ES-I3 (cell line): Measurements from ENCODE around the gene MGST2.
"Not testable (repeated sequence)": the region's sequence is repeated elsewhere in the genome, so short reads cannot be mapped to it uniquely, and the experiment has no call there.

Experiments
- H3K36me3 ChIP-seq: 2 replicates; pipeline ENCODE4 v1.6.1; 2013; ENCODE audit warnings: mild to moderate bottlenecking, low read length, control low read depth, moderate library complexity; ENCODE audit not compliant: insufficient read depth
- H3K4me1 ChIP-seq: 2 replicates; pipeline ENCODE4 v1.6.1; 2013; ENCODE audit warnings: mild to moderate bottlenecking, control low read depth, low read length; ENCODE audit not compliant: insufficient read depth
- H3K9ac ChIP-seq: 2 replicates; pipeline ENCODE4 v1.6.1; 2013; ENCODE audit warnings: low read depth, mild to moderate bottlenecking, low read length, moderate library complexity
- H3K9me3 ChIP-seq: 2 replicates; pipeline ENCODE4 v1.6.1; 2013; ENCODE audit warnings: mild to moderate bottlenecking, low read length, moderate library complexity; ENCODE audit not compliant: control insufficient read depth, insufficient read depth

MGST2 gene

GRCh38 chr4:139665690-139666529 is at the start of gene MGST2:
Gene MGST2, plus strand, starts transcription at chr4:139665819. Its CDS starts 201 bp downstream, at chr4:139666020.
- H3K9me3 ChIP-seq, result no peaks in the 10 kb centered on the region; the same call in 1 of the 2 replicates
- H3K36me3 ChIP-seq, result no peaks in the 10 kb centered on the region
- H3K9ac ChIP-seq, result peak within 1 kb of the TSS; percentile 74

GRCh38 chr4:139617702-139618490 is 47.7 kb upstream of the MGST2 start:
- H3K4me1 ChIP-seq, result no peaks in the 10 kb centered on the region; the same call in 1 of the 2 replicates
- no peak overlapping the region for H3K9ac ChIP-seq
- no peaks in the 10 kb centered on the region for H3K36me3 ChIP-seq
- no peaks in the 10 kb centered on the region for H3K9me3 ChIP-seq

More at GRCh38 chr4:139665690-139666529, at the start of gene MGST2:
- H3K4me1 ChIP-seq, result peaks cover 9% of the 10 kb centered on the region

GRCh38 chr4:139619644-139620043 is 46.0 kb upstream of the MGST2 start:
- H3K9me3 ChIP-seq, result no peaks in the 10 kb centered on the region
- H3K4me1 ChIP-seq, result peaks cover 5% of the 10 kb centered on the region
- no peak overlapping the region for H3K9ac ChIP-seq
- H3K36me3 ChIP-seq, result no peaks in the 10 kb centered on the region

- Histone ChIP-seq H3K36me3 (no peaks in the 10 kb centered on the region), H3K4me1 (peaks cover 20% of the 10 kb centered on the region), H3K9me3 (no peaks in the 10 kb centered on the region), H3K9ac (no peak overlapping the region)
Observed at GRCh38 chr4:139622901-139623381, 42.7 kb upstream of the MGST2 start.

- H3K9me3 ChIP-seq, result no peaks in the 10 kb centered on the region
- H3K9ac ChIP-seq, result no peak overlapping the region
- no peaks in the 10 kb centered on the region for H3K36me3 ChIP-seq
- peaks cover 28% of the 10 kb centered on the region for H3K4me1 ChIP-seq
Observed at GRCh38 chr4:139624441-139625092, 41.1 kb upstream of the MGST2 start.

GRCh38 chr4:139625093-139625455 is 40.5 kb upstream of the MGST2 start:
- Histone ChIP-seq H3K36me3 (no peaks in the 10 kb centered on the region), H3K9me3 (no peaks in the 10 kb centered on the region), H3K9ac (no peak overlapping the region), H3K4me1 (peaks cover 28% of the 10 kb centered on the region)

GRCh38 chr4:139625482-139625881 is 40.1 kb upstream of the MGST2 start:
- no peak overlapping the region for H3K9ac ChIP-seq
- no peaks in the 10 kb centered on the region for H3K36me3 ChIP-seq
- peaks cover 28% of the 10 kb centered on the region for H3K4me1 ChIP-seq
- no peaks in the 10 kb centered on the region for H3K9me3 ChIP-seq

GRCh38 chr4:139628184-139629012 is 37.2 kb upstream of the MGST2 start:
- H3K4me1 ChIP-seq, result peaks cover 28% of the 10 kb centered on the region
- no peaks in the 10 kb centered on the region for H3K9me3 ChIP-seq
- H3K36me3 ChIP-seq, result no peaks in the 10 kb centered on the region
- peak overlapping the region; percentile 33; the same call in 1 of the 2 replicates for H3K9ac ChIP-seq

GRCh38 chr4:139629436-139630125 is 36.0 kb upstream of the MGST2 start:
- H3K9me3 ChIP-seq, result no peaks in the 10 kb centered on the region
- H3K36me3 ChIP-seq, result no peaks in the 10 kb centered on the region
- H3K4me1 ChIP-seq, result peaks cover 24% of the 10 kb centered on the region
- no peak overlapping the region for H3K9ac ChIP-seq

GRCh38 chr4:139630126-139630495 is 35.5 kb upstream of the MGST2 start:
- Histone ChIP-seq H3K9me3 (no peaks in the 10 kb centered on the region), H3K36me3 (no peaks in the 10 kb centered on the region), H3K4me1 (peaks cover 19% of the 10 kb centered on the region), H3K9ac (no peak overlapping the region)

- peaks cover 15% of the 10 kb centered on the region for H3K4me1 ChIP-seq
- no peaks in the 10 kb centered on the region for H3K9me3 ChIP-seq
- no peak overlapping the region for H3K9ac ChIP-seq
- no peaks in the 10 kb centered on the region for H3K36me3 ChIP-seq
Observed at GRCh38 chr4:139630991-139631390, 34.6 kb upstream of the MGST2 start.

GRCh38 chr4:139631791-139632190 is 33.8 kb upstream of the MGST2 start:
- Histone ChIP-seq H3K9me3 (no peaks in the 10 kb centered on the region), H3K9ac (no peak overlapping the region), H3K36me3 (no peaks in the 10 kb centered on the region), H3K4me1 (peaks cover 15% of the 10 kb centered on the region)

- not testable (repeated sequence) for H3K36me3 ChIP-seq, H3K9ac ChIP-seq, H3K9me3 ChIP-seq, H3K4me1 ChIP-seq
Observed at GRCh38 chr4:139632739-139633138, 32.9 kb upstream of the MGST2 start.
